ENCODE measurements around the gene SSU72.

The SSU72 gene

GRCh38 chr1:1603671-1604373 is 29.2 kb upstream of the SSU72 start:
- Histone ChIP-seq H3K36me3 (ENCODE audit: insufficient read depth, low read length) (no peaks in the 10 kb centered on the region), H3K9me2 (ENCODE audit: low read depth, low read length) (no peaks in the 10 kb centered on the region), H3K9me3 (ENCODE audit: low read length) (no peaks in the 10 kb centered on the region), H3K4me2 (ENCODE audit: low read length) (no peak overlapping the region), H4K20me1 (ENCODE audit: insufficient read depth, low read length) (no peaks in the 10 kb centered on the region), H3K27me3 (ENCODE audit: insufficient read depth, low read length) (no peaks in the 10 kb centered on the region), H2AFZ (ENCODE audit: low read length) (no peak overlapping the region), H3K79me2 (ENCODE audit: insufficient read depth, low read length) (no peaks in the 10 kb centered on the region), H3K4me1 (ENCODE audit: insufficient read depth, low read length, severe bottlenecking) (peaks cover 9% of the 10 kb centered on the region), H3K27ac (ENCODE audit: low read depth, low read length, poor library complexity, severe bottlenecking) (no peak overlapping the region), H3K9ac (ENCODE audit: low read length) (no peak overlapping the region), H3F3A (ENCODE audit: insufficient read depth, low read length) (no peaks in the 10 kb centered on the region), H3K4me3 (ENCODE audit: low read depth, low read length, poor library complexity, severe bottlenecking) (no peak overlapping the region)
- no peak for TF ChIP-seq EZH2 (IDR thresholded peaks at IDR 0.05; ENCODE audit: borderline replicate concordance, low read length)
- TF ChIP-seq, protein P1, sequence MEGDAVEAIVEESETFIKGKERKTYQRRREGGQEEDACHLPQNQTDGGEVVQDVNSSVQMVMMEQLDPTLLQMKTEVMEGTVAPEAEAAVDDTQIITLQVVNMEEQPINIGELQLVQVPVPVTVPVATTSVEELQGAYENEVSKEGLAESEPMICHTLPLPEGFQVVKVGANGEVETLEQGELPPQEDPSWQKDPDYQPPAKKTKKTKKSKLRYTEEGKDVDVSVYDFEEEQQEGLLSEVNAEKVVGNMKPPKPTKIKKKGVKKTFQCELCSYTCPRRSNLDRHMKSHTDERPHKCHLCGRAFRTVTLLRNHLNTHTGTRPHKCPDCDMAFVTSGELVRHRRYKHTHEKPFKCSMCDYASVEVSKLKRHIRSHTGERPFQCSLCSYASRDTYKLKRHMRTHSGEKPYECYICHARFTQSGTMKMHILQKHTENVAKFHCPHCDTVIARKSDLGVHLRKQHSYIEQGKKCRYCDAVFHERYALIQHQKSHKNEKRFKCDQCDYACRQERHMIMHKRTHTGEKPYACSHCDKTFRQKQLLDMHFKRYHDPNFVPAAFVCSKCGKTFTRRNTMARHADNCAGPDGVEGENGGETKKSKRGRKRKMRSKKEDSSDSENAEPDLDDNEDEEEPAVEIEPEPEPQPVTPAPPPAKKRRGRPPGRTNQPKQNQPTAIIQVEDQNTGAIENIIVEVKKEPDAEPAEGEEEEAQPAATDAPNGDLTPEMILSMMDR (IDR thresholded peaks at IDR 0.05; ENCODE audit: low read length), result no peak

- Histone ChIP-seq H3K27me3 (ENCODE audit: insufficient read depth, low read length) (no peaks in the 10 kb centered on the region), H3K27ac (ENCODE audit: low read depth, low read length, poor library complexity, severe bottlenecking) (no peak overlapping the region), H3K9me2 (ENCODE audit: low read depth, low read length) (no peaks in the 10 kb centered on the region), H4K20me1 (ENCODE audit: insufficient read depth, low read length) (no peaks in the 10 kb centered on the region), H3K4me1 (ENCODE audit: insufficient read depth, low read length, severe bottlenecking) (peaks cover 9% of the 10 kb centered on the region), H3K79me2 (ENCODE audit: insufficient read depth, low read length) (no peaks in the 10 kb centered on the region), H3F3A (ENCODE audit: insufficient read depth, low read length) (no peaks in the 10 kb centered on the region), H3K4me3 (ENCODE audit: low read depth, low read length, poor library complexity, severe bottlenecking) (no peak overlapping the region), H2AFZ (ENCODE audit: low read length) (no peak overlapping the region), H3K36me3 (ENCODE audit: insufficient read depth, low read length) (no peaks in the 10 kb centered on the region), H3K9ac (ENCODE audit: low read length) (no peak overlapping the region), H3K9me3 (ENCODE audit: low read length) (no peaks in the 10 kb centered on the region), H3K4me2 (ENCODE audit: low read length) (no peak overlapping the region)
- TF ChIP-seq, protein P1 (IDR thresholded peaks at IDR 0.05; ENCODE audit: low read length), result no peak
- TF ChIP-seq EZH2 (IDR thresholded peaks at IDR 0.05; ENCODE audit: borderline replicate concordance, low read length), result no peak
These were observed 28.4 kb upstream of the SSU72 start for GRCh38 chr1:1602968-1603506.

GRCh38 chr1:1602304-1602967 is 27.8 kb upstream of the SSU72 start:
- no peak overlapping the region for H3K27ac ChIP-seq (ENCODE audit: low read depth, low read length, poor library complexity, severe bottlenecking)
- no peaks in the 10 kb centered on the region for H3K27me3 ChIP-seq (ENCODE audit: insufficient read depth, low read length)
- TF ChIP-seq, protein P1 (IDR thresholded peaks at IDR 0.05; ENCODE audit: low read length), result no peak
- TF ChIP-seq EZH2 (IDR thresholded peaks at IDR 0.05; ENCODE audit: borderline replicate concordance, low read length), result no peak
- no peaks in the 10 kb centered on the region for H3K9me3 ChIP-seq (ENCODE audit: low read length)
- no peak overlapping the region for H3K9ac ChIP-seq (ENCODE audit: low read length)
- no peaks in the 10 kb centered on the region for H3K9me2 ChIP-seq (ENCODE audit: low read depth, low read length)
- H4K20me1 ChIP-seq (ENCODE audit: insufficient read depth, low read length), result no peaks in the 10 kb centered on the region
- no peaks in the 10 kb centered on the region for H3K79me2 ChIP-seq (ENCODE audit: insufficient read depth, low read length)
- no peak overlapping the region for H2AFZ ChIP-seq (ENCODE audit: low read length)
- no peaks in the 10 kb centered on the region for H3K36me3 ChIP-seq (ENCODE audit: insufficient read depth, low read length)
- no peak overlapping the region for H3K4me2 ChIP-seq (ENCODE audit: low read length)
- H3K4me1 ChIP-seq (ENCODE audit: insufficient read depth, low read length, severe bottlenecking), result peaks cover 9% of the 10 kb centered on the region
- H3K4me3 ChIP-seq (ENCODE audit: low read depth, low read length, poor library complexity, severe bottlenecking), result no peak overlapping the region
- H3F3A ChIP-seq (ENCODE audit: insufficient read depth, low read length), result no peaks in the 10 kb centered on the region

Measured in OCI-LY1 (cell line).